ENCODE results near the gene ARCN1.

The ARCN1 gene

DNA sequence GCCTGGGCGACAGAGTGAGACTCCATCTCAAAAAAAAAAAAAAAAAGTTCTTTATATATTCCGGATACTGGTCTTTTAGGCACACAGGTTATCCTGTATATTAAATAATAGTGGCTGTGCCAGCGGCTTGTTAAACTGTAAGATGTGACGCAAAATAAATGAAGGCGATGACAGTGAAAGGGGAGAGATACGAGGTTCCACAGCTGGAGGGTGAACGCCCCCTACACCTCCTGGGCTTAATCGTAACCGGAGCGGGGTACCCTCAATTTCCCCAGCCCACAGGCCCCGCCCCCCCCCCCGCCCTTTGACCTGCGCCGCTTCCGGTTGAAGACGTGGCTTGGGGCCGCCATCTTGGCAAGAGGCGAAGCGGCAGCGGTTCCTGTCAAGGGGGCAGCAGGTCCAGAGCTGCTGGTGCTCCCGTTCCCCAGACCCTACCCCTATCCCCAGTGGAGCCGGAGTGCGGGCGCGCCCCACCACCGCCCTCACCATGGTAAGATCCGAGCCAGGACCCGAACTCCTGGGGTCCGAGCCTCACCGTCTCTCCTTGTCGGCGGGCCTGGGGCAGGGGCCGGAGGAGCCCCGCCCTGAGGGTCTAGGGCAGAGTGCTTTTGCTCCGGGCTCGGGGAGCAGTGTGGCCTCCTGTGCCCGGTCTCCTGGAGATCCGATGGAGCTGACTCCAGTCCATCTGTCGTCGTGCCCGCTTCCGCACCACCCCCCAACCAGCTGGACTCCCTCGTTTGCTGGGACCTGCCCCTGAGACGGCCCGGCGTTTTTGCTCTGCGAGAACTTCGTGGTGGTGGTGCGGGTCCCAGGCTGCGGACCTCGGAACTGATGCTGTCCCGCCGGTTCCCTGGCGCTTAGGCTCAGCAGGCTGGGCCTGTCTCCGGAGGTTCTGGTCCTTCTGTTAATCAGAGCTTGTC is at the start of gene ARCN1:
TSS of gene ARCN1 (plus strand) at position 349 of the 920 bp plus-strand sequence. CDS start at position 488, 139 bp downstream.
- ATAC-seq: peak; percentile 82 to 83

DNA sequence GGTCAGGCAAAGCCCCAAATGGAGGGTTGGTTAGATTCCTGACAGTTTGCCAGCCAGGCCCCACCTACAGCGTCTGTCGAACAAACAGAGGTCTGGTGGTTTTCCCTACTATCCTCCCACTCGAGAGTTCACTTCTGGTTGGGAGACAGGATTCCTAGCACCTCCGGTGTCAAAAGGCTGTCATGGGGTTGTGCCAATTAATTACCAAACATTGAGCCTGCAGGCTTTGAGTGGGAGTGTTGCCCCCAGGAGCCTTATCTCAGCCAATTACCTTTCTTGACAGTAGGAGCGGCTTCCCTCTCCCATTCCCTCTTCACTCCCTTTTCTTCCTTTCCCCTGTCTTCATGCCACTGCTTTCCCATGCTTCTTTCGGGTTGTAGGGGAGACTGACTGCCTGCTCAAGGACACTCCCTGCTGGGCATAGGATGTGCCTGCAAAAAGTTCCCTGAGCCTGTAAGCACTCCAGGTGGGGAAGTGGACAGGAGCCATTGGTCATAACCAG is 49.6 kb upstream of the ARCN1 start:
- ATAC-seq: no peak

DNA sequence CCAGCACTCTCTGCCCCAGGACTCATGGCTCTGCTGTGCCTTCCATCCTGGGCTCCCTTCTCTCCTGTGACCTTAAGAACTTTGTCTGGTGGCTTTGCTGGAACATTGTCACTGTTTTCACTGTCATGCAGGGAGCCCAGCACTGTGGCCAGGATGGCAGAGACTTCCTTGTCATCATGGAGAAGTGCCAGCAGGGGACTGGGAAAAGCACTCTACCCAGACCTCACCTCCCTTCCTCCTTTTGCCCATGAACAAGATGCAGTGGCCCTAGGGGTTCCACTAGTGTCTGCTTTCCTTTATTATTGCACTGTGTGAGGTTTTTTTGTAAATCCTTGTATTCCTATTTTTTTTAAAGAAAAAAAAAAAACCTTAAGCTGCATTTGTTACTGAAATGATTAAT is 47.9 kb upstream of the ARCN1 start:
- ATAC-seq: no peak

DNA sequence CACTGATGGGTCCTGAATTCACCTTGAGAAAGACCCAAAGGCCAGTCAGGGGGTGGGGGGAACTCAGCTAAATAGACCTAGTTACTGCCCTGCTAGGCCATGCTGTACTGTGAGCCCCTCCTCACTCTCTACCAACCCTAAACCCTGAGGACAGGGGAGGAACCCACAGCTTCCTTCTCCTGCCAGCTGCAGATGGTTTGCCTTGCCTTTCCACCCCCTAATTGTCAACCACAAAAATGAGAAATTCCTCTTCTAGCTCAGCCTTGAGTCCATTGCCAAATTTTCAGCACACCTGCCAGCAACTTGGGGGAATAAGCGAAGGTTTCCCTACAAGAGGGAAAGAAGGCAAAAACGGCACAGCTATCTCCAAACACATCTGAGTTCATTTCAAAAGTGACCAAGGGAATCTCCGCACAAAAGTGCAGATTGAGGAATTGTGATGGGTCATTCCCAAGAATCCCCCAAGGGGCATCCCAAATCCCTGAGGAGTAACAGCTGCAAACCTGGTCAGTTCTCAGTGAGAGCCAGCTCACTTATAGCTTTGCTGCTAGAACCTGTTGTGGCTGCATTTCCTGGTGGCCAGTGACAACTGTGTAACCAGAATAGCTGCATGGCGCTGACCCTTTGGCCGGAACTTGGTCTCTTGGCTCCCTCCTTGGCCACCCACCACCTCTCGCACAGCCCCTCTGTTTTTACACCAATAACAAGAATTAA is 47.3 kb upstream of the ARCN1 start:
- no peak for ATAC-seq

GRCh38 chr11:118526688-118527087 is 45.5 kb upstream of the ARCN1 start:
- no peak for ATAC-seq

GRCh38 chr11:118527109-118527508 is 45.1 kb upstream of the ARCN1 start, which contains the start of gene TTC36:
TSS of gene TTC36 (plus strand) at chr11:118527474. CDS start at chr11:118527495, 21 bp downstream.
- ATAC-seq: no peak

- ATAC-seq: no peak
These were observed 43.7 kb upstream of the ARCN1 start for GRCh38 chr11:118528511-118528910.

DNA sequence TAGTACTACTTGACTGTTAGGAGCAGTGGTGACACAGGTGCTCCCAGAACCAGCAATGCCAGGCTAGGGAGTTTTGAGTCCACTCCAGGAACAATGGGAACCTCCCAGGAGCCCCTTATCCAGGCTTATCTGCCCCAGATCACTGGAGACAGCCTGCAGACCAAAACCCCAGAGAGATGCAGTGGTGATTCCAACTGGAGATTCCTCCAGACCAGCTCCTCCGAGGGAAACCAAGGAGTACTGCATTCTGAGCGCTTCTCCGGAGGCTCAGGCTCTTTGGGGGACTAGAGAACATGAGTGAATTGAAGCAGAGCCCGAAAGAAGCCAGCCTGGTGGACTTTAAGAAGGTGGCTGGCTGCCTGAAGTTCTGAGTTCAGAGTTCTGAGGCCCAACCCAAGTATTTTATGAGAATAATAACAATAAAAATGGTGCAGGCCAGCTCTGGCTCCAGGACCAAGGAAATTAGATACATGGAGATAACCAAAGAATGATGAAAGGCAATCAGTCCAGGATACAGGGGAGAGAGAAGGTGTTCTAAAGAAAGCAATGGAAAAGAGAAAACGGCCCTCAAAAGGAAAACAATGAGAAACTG is 42.5 kb upstream of the ARCN1 start:
- ATAC-seq: no peak

GRCh38 chr11:118530180-118530682 is 42.0 kb upstream of the ARCN1 start:
- no peak for ATAC-seq

GRCh38 chr11:118530683-118531596 is 41.3 kb upstream of the ARCN1 start, which contains the start of gene TMEM25:
TSS of gene TMEM25 (plus strand) at chr11:118531192. CDS start at chr11:118531802, 610 bp downstream.
- ATAC-seq: peak; percentile 87 to 89

- peak in 1 of 2 donors; percentile 4 for ATAC-seq
These were observed 40.6 kb upstream of the ARCN1 start for GRCh38 chr11:118531597-118532084.

DNA sequence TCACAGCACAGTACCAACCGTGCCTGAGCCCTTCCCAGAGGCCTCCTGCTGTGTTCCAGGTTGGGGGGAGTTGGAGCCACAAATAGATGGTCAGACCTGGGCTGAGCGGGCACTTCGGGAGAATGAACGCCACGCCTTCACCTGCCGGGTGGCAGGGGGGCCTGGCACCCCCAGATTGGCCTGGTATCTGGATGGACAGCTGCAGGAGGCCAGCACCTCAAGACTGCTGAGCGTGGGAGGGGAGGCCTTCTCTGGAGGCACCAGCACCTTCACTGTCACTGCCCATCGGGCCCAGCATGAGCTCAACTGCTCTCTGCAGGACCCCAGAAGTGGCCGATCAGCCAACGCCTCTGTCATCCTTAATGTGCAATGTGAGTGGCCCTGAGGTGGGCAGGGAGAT is 40.1 kb upstream of the ARCN1 start:
- no peak for ATAC-seq

GRCh38 chr11:118532852-118533768 is 39.1 kb upstream of the ARCN1 start:
- ATAC-seq: no peak

DNA sequence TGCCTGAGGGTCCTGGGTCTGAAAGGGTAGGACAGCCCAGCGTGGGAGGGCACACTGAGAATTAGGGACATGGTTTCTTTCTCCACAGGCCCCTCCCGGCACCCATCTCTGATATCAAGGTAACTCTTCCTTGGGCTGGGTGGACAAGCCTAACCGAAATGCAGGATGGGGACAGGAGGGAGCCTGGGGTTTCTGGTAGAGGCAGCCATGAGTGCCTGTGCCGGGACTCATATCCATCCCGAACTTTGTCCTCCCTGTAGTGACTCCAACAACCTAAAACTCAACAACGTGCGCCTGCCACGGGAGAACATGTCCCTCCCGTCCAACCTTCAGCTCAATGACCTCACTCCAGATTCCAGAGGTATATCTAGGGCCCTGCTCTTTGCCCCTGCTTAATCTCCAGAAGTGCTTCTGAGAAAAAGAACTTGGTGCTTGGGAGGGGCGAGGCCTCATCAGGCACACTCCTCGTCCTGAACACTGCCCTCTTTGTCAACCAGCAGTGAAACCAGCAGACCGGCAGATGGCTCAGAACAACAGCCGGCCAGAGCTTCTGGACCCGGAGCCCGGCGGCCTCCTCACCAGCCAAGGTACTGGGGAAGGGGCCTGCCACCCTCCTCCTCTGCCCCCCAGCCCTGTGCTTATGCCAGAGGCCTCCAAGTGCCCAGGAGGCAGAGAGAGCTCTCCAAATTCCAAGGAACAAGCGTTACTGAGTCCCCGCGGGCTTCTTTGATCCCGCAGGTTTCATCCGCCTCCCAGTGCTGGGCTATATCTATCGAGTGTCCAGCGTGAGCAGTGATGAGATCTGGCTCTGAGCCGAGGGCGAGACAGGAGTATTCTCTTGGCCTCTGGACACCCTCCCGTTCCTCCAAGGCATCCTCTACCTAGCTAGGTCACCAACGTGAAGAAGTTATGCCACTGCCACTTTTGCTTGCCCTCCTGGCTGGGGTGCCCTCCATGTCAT is 38.2 kb upstream of the ARCN1 start:
- ATAC-seq: no peak

- no peak for ATAC-seq
These were observed 36.9 kb upstream of the ARCN1 start for GRCh38 chr11:118535261-118535660.

DNA sequence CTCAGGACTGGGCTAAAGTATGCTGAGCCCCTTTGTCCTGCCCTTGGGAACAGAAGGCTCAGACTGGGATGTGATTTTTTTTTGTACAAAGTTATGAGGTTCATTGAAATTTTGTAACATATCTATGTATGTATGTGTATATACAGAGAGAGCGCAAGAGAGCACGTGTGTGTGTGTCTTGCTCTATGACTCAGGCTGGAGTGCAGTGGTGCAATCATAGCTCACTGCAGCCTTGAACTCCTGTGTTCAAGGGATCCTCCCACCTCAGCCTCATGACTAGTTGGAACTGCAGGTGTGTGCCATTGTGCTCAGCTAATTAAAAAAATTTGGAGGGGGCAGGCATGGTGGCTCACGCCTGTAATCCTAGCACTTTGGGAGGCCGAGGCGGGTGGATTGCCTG is 35.5 kb upstream of the ARCN1 start:
- no peak for ATAC-seq

GRCh38 chr11:118537409-118537980 is 34.7 kb upstream of the ARCN1 start:
- ATAC-seq: no peak

DNA sequence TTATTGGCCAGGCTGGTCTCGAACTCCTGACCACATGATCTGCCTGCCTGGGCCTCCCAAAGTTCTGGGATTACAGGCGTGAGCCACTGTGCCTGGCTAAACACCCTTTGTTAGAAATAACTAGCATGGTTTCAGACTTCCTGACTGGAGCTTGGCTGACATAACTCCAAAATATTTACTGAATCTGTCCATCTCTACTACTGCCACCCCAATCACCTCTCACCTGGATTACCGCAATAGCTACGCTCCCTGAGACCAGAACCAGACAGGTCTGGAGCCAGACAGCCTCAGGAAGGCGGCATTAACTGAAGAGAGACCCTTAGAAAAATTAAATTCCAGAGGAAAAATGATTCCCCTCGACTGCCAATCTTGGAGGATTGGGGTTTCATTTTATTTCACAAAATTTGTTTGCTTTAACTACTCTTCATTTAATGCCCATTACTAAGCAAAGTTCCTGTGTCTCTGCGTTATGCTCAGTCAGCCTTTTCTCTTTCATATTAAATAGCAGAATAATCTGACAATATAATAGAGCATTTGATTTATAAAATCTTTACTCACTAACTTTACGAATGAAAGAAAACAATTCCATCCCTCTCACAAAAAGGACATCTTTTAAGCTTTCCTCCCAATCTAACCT is 28.1 kb upstream of the ARCN1 start:
- no peak for ATAC-seq
